ENCODE data around the gene DNAAF1.

DNA sequence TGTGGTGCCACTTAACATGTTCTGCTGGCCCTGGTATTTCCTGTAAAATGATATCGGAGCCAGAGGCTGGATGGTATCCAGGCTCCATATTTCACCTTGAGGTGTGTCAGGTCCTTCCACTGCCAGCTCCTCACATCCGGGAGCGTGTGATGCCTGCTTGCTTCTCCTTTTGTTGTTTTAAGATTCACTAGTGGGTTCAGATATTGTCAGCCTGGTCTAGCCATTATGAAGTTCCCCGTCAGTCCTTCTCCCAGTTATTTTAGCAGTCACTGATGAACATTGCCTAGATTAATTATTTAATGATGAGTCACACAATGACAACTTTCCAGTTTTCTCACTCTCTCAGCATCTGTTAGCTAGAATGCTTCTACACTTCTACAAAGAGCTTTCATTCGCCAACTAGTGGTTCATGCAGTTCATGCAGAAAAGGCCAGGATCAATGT, 11.3 kb downstream of the DNAAF1 start:
- TF ChIP-seq, protein P1, sequence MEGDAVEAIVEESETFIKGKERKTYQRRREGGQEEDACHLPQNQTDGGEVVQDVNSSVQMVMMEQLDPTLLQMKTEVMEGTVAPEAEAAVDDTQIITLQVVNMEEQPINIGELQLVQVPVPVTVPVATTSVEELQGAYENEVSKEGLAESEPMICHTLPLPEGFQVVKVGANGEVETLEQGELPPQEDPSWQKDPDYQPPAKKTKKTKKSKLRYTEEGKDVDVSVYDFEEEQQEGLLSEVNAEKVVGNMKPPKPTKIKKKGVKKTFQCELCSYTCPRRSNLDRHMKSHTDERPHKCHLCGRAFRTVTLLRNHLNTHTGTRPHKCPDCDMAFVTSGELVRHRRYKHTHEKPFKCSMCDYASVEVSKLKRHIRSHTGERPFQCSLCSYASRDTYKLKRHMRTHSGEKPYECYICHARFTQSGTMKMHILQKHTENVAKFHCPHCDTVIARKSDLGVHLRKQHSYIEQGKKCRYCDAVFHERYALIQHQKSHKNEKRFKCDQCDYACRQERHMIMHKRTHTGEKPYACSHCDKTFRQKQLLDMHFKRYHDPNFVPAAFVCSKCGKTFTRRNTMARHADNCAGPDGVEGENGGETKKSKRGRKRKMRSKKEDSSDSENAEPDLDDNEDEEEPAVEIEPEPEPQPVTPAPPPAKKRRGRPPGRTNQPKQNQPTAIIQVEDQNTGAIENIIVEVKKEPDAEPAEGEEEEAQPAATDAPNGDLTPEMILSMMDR (conservative IDR thresholded peaks at IDR 0.05; ENCODE audit: low read depth in 2 of 2) = peak in 1 of 2 experiments; percentile 9; a peak in 3 of 4 replicates
- no peak for TF ChIP-seq POLR2AphosphoS5 (IDR thresholded peaks at IDR 0.05; ENCODE audit: low read depth)
- no peak for TF ChIP-seq EZH2 (IDR thresholded peaks at IDR 0.05; ENCODE audit: low read depth, unreplicated experiment)
- no peak for TF ChIP-seq EZH2phosphoT487 (IDR thresholded peaks at IDR 0.05; ENCODE audit: unreplicated experiment)
- TF ChIP-seq CREB1 (CRISPR knock-in tag; IDR thresholded peaks at IDR 0.05; ENCODE audit: low read depth) = no peak
- no peak for TF ChIP-seq NANOG (IDR thresholded peaks at IDR 0.05; ENCODE audit: borderline replicate concordance)
- TF ChIP-seq, protein P2, sequence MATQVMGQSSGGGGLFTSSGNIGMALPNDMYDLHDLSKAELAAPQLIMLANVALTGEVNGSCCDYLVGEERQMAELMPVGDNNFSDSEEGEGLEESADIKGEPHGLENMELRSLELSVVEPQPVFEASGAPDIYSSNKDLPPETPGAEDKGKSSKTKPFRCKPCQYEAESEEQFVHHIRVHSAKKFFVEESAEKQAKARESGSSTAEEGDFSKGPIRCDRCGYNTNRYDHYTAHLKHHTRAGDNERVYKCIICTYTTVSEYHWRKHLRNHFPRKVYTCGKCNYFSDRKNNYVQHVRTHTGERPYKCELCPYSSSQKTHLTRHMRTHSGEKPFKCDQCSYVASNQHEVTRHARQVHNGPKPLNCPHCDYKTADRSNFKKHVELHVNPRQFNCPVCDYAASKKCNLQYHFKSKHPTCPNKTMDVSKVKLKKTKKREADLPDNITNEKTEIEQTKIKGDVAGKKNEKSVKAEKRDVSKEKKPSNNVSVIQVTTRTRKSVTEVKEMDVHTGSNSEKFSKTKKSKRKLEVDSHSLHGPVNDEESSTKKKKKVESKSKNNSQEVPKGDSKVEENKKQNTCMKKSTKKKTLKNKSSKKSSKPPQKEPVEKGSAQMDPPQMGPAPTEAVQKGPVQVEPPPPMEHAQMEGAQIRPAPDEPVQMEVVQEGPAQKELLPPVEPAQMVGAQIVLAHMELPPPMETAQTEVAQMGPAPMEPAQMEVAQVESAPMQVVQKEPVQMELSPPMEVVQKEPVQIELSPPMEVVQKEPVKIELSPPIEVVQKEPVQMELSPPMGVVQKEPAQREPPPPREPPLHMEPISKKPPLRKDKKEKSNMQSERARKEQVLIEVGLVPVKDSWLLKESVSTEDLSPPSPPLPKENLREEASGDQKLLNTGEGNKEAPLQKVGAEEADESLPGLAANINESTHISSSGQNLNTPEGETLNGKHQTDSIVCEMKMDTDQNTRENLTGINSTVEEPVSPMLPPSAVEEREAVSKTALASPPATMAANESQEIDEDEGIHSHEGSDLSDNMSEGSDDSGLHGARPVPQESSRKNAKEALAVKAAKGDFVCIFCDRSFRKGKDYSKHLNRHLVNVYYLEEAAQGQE (IDR thresholded peaks at IDR 0.05; ENCODE audit: unreplicated experiment) = no peak
